Gastrocnemius medialis (tissue), 4 donors: ENCODE data around the gene CTSH.

Experiments
- POLR2A ChIP-seq, 2 donors: fragments of 450-650 bp; IDR thresholded peaks; one replicate each; pipeline ENCODE4 v1.6.1; 2017; ENCODE audit warnings: antibody characterized with exemption in 2 of 2, mild to moderate bottlenecking in 2 of 2, moderate library complexity in 2 of 2
- TF ChIP-seq, protein P1 (sequence below), 5 experiments: fragments of 450-650 bp in 3 of 5; fragments of 200-600 bp in 2 of 5; sonication (generic) in 2 of 5; IDR thresholded peaks in 4 of 5; conservative IDR thresholded peaks in 1 of 5; 1 replicate in 4 of 5; 2 replicates in 1 of 5; pipeline ENCODE4 v1.5.1; 2016 to 2019; ENCODE audit warnings: antibody characterized with exemption in 5 of 5, mild to moderate bottlenecking in 3 of 5, moderate library complexity in 3 of 5

DNA sequence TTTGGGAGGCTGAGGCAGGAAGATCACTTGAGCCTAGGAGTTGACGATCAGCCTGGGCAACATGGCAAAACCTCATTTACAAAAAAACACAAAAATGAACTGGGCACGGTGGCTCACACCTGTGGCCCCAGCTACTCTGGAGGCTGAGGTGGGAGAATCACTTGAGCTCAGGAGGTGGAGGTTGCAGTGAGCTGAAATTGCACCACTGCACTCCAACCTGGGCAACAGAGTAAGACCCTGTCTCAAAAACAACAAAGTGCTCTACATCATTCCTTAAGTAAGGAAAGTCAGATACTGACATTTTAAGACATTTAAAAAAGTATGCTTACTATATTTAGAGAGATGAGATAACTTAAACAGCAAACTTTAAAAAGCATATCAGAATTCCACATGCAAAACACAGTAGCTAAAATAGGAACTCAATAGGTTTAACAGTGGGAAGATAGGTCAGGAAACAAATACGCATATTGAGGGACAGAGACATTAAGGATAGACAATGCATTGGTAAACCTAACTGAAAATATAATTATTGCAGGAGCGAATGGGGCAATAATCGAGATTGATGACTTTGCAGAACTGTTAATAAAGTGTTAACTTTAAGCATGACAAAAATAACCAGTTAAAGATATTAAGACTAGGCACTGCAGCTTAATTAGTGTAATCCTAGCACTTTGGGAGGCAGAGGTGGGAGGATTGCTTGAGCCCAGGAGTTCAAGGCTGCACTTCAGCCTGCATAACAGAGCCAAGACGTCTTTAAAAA, 40.1 kb downstream of the CTSH start:
- TF ChIP-seq, protein P1, sequence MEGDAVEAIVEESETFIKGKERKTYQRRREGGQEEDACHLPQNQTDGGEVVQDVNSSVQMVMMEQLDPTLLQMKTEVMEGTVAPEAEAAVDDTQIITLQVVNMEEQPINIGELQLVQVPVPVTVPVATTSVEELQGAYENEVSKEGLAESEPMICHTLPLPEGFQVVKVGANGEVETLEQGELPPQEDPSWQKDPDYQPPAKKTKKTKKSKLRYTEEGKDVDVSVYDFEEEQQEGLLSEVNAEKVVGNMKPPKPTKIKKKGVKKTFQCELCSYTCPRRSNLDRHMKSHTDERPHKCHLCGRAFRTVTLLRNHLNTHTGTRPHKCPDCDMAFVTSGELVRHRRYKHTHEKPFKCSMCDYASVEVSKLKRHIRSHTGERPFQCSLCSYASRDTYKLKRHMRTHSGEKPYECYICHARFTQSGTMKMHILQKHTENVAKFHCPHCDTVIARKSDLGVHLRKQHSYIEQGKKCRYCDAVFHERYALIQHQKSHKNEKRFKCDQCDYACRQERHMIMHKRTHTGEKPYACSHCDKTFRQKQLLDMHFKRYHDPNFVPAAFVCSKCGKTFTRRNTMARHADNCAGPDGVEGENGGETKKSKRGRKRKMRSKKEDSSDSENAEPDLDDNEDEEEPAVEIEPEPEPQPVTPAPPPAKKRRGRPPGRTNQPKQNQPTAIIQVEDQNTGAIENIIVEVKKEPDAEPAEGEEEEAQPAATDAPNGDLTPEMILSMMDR (IDR thresholded peaks at IDR 0.05 in 4 of 5, conservative IDR thresholded peaks at IDR 0.05 in 1 of 5), result no peak
- no peak for TF ChIP-seq POLR2A (IDR thresholded peaks at IDR 0.05)
